ENCODE results near the gene TMEM184A. TPM values are rescaled to one million over a fixed set of nuclear protein-coding genes. Genes with fewer than 3 reads are reported as not detected.

TMEM184A gene
- total and polyA plus RNA-seq, 2 of the 4 experiments (the other 2 are of a cell fraction), result 0.36 to 1.9 TPM

DNA sequence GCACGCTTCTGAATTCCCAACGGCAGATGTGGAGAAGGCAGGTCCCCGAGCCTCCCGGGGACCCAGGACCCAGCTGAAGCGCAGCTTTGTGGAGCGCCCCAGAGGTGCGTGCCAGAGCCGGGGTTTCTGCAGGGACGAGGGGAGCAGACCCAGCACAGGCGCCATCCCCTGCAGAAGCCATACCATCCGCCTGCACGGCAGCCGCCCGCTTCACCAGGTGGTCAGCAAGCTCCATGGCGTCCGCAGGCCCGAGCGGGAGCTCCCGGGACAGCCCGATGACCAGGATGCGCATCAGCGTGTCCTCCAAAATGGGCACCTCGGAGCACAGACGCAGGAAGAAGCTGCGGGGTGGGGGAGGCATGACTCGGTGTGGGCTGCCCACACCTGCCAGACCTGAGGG lies 62.4 kb downstream of the TMEM184A start:
- H3K4ac ChIP-seq (ENCODE audit: low read depth, low read length), result no peak overlapping the region
- H4K8ac ChIP-seq (ENCODE audit: low read depth in 2 of 2, low read length in 2 of 2), result no peak overlapping the region
- WGBS, 2 experiments (ENCODE audit: extremely low coverage in 2 of 2, insufficient read length in 1 of 2), result 93% methylated on average over 19 of the region's 26 CpGs; no CpG with 5 or more reads in 1 of the 2 experiments
- DNase-seq (no peak), ATAC-seq (ENCODE audit: low read depth) (no peak)
- H3K4me1 ChIP-seq (ENCODE audit: control insufficient read depth, insufficient read depth, low read length), result no peaks in the 10 kb centered on the region
- no peaks in the 10 kb centered on the region for H3K27me3 ChIP-seq (ENCODE audit: control insufficient read depth, insufficient read depth, low read length)
- no peak overlapping the region for H2AK5ac ChIP-seq (ENCODE audit: low read depth, low read length)
- H3K36me3 ChIP-seq (ENCODE audit: control insufficient read depth, insufficient read depth, low read length), result peaks cover 66% of the 10 kb centered on the region
- no peak overlapping the region for H3K56ac ChIP-seq (ENCODE audit: extremely low read depth, insufficient read depth, low read length)
- H2BK5ac ChIP-seq (ENCODE audit: low read depth, low read length, poor library complexity, severe bottlenecking), result no peak overlapping the region
- H2BK20ac ChIP-seq (ENCODE audit: low read depth, low read length), result no peak overlapping the region
- in situ Hi-C loops (cut with MboI; ENCODE audit: low sequenced_read_pairs), result no loop called here
- no peak overlapping the region for H3K18ac ChIP-seq (ENCODE audit: low read depth, low read length)
- intact Hi-C loops (cut with micrococcal nuclease), result no loop called here
- H3K79me1 ChIP-seq (ENCODE audit: low read depth in 1 of 2, low read length in 2 of 2), result peaks cover 0 to 11% of the 10 kb centered on the region in 2 experiments; a peak in 1 of 4 replicates
- BruUV-seq (replicated peaks), result no TSS peak
- H3K23ac ChIP-seq (ENCODE audit: low read depth, low read length), result no peak overlapping the region
- H2AFZ ChIP-seq (replicated peaks; ENCODE audit: low read length, poor library complexity), result no peak overlapping the region
- H4K91ac ChIP-seq (ENCODE audit: insufficient read depth, low read depth, low read length), result no peak overlapping the region
- H2AK9ac ChIP-seq (replicated peaks; ENCODE audit: low read depth, low read length, poor library complexity), result no peak overlapping the region
- ChIA-PET CTCF (no interaction called here), POLR2A (ENCODE audit: unreplicated experiment) (no interaction called here)
- no peaks in the 10 kb centered on the region for H3K9me3 ChIP-seq (ENCODE audit: control insufficient read depth, insufficient read depth, low read length)
- no peak overlapping the region for H3K14ac ChIP-seq (replicated peaks; ENCODE audit: low read depth, low read length)
- H4K5ac ChIP-seq (ENCODE audit: low read depth, low read length), result no peak overlapping the region
- H3K9ac ChIP-seq (ENCODE audit: low read depth, low read length), result no peak overlapping the region
- H2BK15ac ChIP-seq (ENCODE audit: low read depth, low read length), result no peak overlapping the region
- TF ChIP-seq, protein P1, sequence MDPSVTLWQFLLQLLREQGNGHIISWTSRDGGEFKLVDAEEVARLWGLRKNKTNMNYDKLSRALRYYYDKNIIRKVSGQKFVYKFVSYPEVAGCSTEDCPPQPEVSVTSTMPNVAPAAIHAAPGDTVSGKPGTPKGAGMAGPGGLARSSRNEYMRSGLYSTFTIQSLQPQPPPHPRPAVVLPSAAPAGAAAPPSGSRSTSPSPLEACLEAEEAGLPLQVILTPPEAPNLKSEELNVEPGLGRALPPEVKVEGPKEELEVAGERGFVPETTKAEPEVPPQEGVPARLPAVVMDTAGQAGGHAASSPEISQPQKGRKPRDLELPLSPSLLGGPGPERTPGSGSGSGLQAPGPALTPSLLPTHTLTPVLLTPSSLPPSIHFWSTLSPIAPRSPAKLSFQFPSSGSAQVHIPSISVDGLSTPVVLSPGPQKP (IDR thresholded peaks at IDR 0.05; ENCODE audit: borderline replicate concordance, low read depth, low read length), result no peak
- TF ChIP-seq MAFK (IDR thresholded peaks at IDR 0.05; ENCODE audit: low read depth, low read length) (no peak), CEBPB (IDR thresholded peaks at IDR 0.05; ENCODE audit: low read depth, low read length) (no peak), POLR2A (IDR thresholded peaks at IDR 0.05; ENCODE audit: low read depth, low read length) (no peak), NFE2L2 (IDR thresholded peaks at IDR 0.05; ENCODE audit: low read depth, low read length) (no peak), RAD21 (IDR thresholded peaks at IDR 0.05; ENCODE audit: low read length) (no peak), MXI1 (IDR thresholded peaks at IDR 0.05; ENCODE audit: borderline replicate concordance, low read depth, low read length) (no peak), MAZ (IDR thresholded peaks at IDR 0.05; ENCODE audit: borderline replicate concordance, low read depth, low read length) (no peak), BHLHE40 (IDR thresholded peaks at IDR 0.05; ENCODE audit: low read depth, low read length) (no peak), SMC3 (IDR thresholded peaks at IDR 0.05; ENCODE audit: low read depth, low read length) (no peak), RCOR1 (IDR thresholded peaks at IDR 0.05; ENCODE audit: insufficient replicate concordance, low read length) (no peak), RFX5 (IDR thresholded peaks at IDR 0.05; ENCODE audit: low read depth, low read length) (no peak)
- TF ChIP-seq, protein P2, sequence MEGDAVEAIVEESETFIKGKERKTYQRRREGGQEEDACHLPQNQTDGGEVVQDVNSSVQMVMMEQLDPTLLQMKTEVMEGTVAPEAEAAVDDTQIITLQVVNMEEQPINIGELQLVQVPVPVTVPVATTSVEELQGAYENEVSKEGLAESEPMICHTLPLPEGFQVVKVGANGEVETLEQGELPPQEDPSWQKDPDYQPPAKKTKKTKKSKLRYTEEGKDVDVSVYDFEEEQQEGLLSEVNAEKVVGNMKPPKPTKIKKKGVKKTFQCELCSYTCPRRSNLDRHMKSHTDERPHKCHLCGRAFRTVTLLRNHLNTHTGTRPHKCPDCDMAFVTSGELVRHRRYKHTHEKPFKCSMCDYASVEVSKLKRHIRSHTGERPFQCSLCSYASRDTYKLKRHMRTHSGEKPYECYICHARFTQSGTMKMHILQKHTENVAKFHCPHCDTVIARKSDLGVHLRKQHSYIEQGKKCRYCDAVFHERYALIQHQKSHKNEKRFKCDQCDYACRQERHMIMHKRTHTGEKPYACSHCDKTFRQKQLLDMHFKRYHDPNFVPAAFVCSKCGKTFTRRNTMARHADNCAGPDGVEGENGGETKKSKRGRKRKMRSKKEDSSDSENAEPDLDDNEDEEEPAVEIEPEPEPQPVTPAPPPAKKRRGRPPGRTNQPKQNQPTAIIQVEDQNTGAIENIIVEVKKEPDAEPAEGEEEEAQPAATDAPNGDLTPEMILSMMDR (conservative IDR thresholded peaks at IDR 0.05; ENCODE audit: low read depth, low read length), result no peak
- H3K27ac ChIP-seq (ENCODE audit: insufficient read depth, low read length), result no peak overlapping the region
- dilution Hi-C loops (cut with HindIII; ENCODE audit: low sequenced_read_pairs, unreplicated experiment), result no loop called here
- H2BK120ac ChIP-seq (ENCODE audit: low read depth, low read length), result no peak overlapping the region
- H3K9me1 ChIP-seq (ENCODE audit: insufficient read depth, low read length), result no peaks in the 10 kb centered on the region
- no peak overlapping the region for H3K4me2 ChIP-seq (ENCODE audit: low read depth, low read length)
- H3K4me3 ChIP-seq (ENCODE audit: insufficient read depth, low read depth, low read length), result no peak overlapping the region
- 0 out of 2 replicates have a peak, but pooled peaks cover 4% of the 10 kb centered on the region for H4K20me1 ChIP-seq (ENCODE audit: insufficient read depth, low read length)
